ENCODE results near the gene MINDY3. TPM values are rescaled to one million over a fixed set of nuclear protein-coding genes. Genes with fewer than 3 reads are reported as not detected.

MINDY3 gene
- total and polyA plus RNA-seq, 4 donors = 6.5 to 16.1 (median 12.3) TPM

GRCh38 chr10:15741581-15741980, 118.7 kb downstream of the MINDY3 start (continued):
- TF ChIP-seq REST (IDR thresholded peaks at IDR 0.05) (no peak), SP1 (IDR thresholded peaks at IDR 0.05) (no peak), TAF1 (conservative IDR thresholded peaks at IDR 0.05) (no peak), RAD21 (IDR thresholded peaks at IDR 0.05) (no peak), MAX (IDR thresholded peaks at IDR 0.05) (no peak), JUND (IDR thresholded peaks at IDR 0.05) (no peak), FOXA2 (IDR thresholded peaks at IDR 0.05) (no peak)

- Histone ChIP-seq H3K4me1 (ENCODE audit: control insufficient read depth in 4 of 4, insufficient read depth in 4 of 4, low read length in 3 of 4) (no peaks in the 10 kb centered on the region), H3K9me3 (ENCODE audit: control insufficient read depth in 4 of 4, low read length in 3 of 4) (no peaks in the 10 kb centered on the region), H3K4me3 (ENCODE audit: low read depth in 1 of 3, low read length in 3 of 3) (no peak overlapping the region), H3K27ac (ENCODE audit: low read depth in 1 of 2, low read length in 2 of 2) (no peak overlapping the region), H3K9ac (ENCODE audit: low read depth in 1 of 2, low read length in 2 of 2) (no peak overlapping the region), H3K27me3 (ENCODE audit: control insufficient read depth in 4 of 4, insufficient read depth in 4 of 4, low read length in 3 of 4) (peaks cover 0 to 8% (median 2%) of the 10 kb centered on the region in 4 donors), H3K36me3 (ENCODE audit: control insufficient read depth in 4 of 4, insufficient read depth in 3 of 4, low read depth in 1 of 4, low read length in 3 of 4) (no peaks in the 10 kb centered on the region)
- WGBS = 87% methylated on average over 6 of the region's 6 CpGs
- TF ChIP-seq HNF4G (IDR thresholded peaks at IDR 0.05) (no peak), SP1 (IDR thresholded peaks at IDR 0.05) (no peak), RAD21 (IDR thresholded peaks at IDR 0.05) (no peak), ATF3 (IDR thresholded peaks at IDR 0.05) (no peak), MAX (IDR thresholded peaks at IDR 0.05) (no peak), FOXA1 (IDR thresholded peaks at IDR 0.05) (no peak), NR2F2 (IDR thresholded peaks at IDR 0.05) (no peak), EGR1 (IDR thresholded peaks at IDR 0.05; ENCODE audit: low read depth in 2 of 2) (no peak), JUND (IDR thresholded peaks at IDR 0.05) (no peak)
- no peak for DNase-seq (ENCODE audit: low spot score)
Observed at GRCh38 chr10:15740261-15740660, 120.0 kb downstream of the MINDY3 start.

- H3K36me3 ChIP-seq (ENCODE audit: control insufficient read depth in 4 of 4, insufficient read depth in 3 of 4, low read depth in 1 of 4, low read length in 3 of 4) = no peaks in the 10 kb centered on the region
- H3K4me3 ChIP-seq (ENCODE audit: low read depth in 1 of 3, low read length in 3 of 3) = no peak overlapping the region
- H3K9ac ChIP-seq (ENCODE audit: low read depth in 1 of 2, low read length in 2 of 2) = no peak overlapping the region
- DNase-seq (ENCODE audit: low spot score) = no peak
- no peak overlapping the region for H3K27ac ChIP-seq (ENCODE audit: low read depth in 1 of 2, low read length in 2 of 2)
- H3K9me3 ChIP-seq (ENCODE audit: control insufficient read depth in 4 of 4, low read length in 3 of 4) = no peaks in the 10 kb centered on the region
- H3K4me1 ChIP-seq (ENCODE audit: control insufficient read depth in 4 of 4, insufficient read depth in 4 of 4, low read length in 3 of 4) = no peaks in the 10 kb centered on the region
- H3K27me3 ChIP-seq (ENCODE audit: control insufficient read depth in 4 of 4, insufficient read depth in 4 of 4, low read length in 3 of 4) = peaks cover 0 to 8% (median 2%) of the 10 kb centered on the region in 4 donors
- 71% methylated on average over 9 of the region's 9 CpGs for WGBS
- no peak for TF ChIP-seq JUND (IDR thresholded peaks at IDR 0.05)
Observed at GRCh38 chr10:15739254-15739970, 120.9 kb downstream of the MINDY3 start.
